ENCODE measurements around the gene TTC34.

TTC34 gene

GRCh38 chr1:2840036-2840809 lies 38.7 kb upstream of the TTC34 start:
- DNase-seq (ENCODE audit: extremely low spot score), result no peak
- CTCF ChIA-PET, result no interaction called here
- TF ChIP-seq NFRKB (IDR thresholded peaks at IDR 0.05), result no peak
- no peak for TF ChIP-seq SUZ12 (IDR thresholded peaks at IDR 0.05)
- TF ChIP-seq FOXA1 (IDR thresholded peaks at IDR 0.05), result no peak
- TF ChIP-seq BHLHE40 (IDR thresholded peaks at IDR 0.05; ENCODE audit: borderline replicate concordance), result no peak
- TF ChIP-seq PKNOX1 (IDR thresholded peaks at IDR 0.05), result no peak
- TF ChIP-seq L3MBTL2 (conservative IDR thresholded peaks at IDR 0.05), result no peak
- no peak for TF ChIP-seq HDGF (IDR thresholded peaks at IDR 0.05; ENCODE audit: borderline replicate concordance)
- no peak for TF ChIP-seq SP1 (IDR thresholded peaks at IDR 0.05)
- no peak for TF ChIP-seq FOXM1 (IDR thresholded peaks at IDR 0.05; ENCODE audit: borderline replicate concordance)
- TF ChIP-seq CTBP1 (IDR thresholded peaks at IDR 0.05; ENCODE audit: borderline replicate concordance), result no peak
- TF ChIP-seq ELF4 (IDR thresholded peaks at IDR 0.05), result no peak
- no peak for TF ChIP-seq ARNT (IDR thresholded peaks at IDR 0.05)
- TF ChIP-seq TARDBP (IDR thresholded peaks at IDR 0.05), result no peak
- TF ChIP-seq FOXK2 (IDR thresholded peaks at IDR 0.05), result no peak
- TF ChIP-seq LEF1 (IDR thresholded peaks at IDR 0.05; ENCODE audit: borderline replicate concordance), result no peak
- no peak for TF ChIP-seq ZNF384 (IDR thresholded peaks at IDR 0.05)
- POLR2A ChIA-PET, result no interaction called here

- no peak for DNase-seq (ENCODE audit: extremely low spot score)
- CTCF ChIA-PET, result no interaction called here
- POLR2A ChIA-PET, result no interaction called here
- TF ChIP-seq TARDBP (IDR thresholded peaks at IDR 0.05) (no peak), SP1 (IDR thresholded peaks at IDR 0.05) (no peak), BHLHE40 (IDR thresholded peaks at IDR 0.05; ENCODE audit: borderline replicate concordance) (no peak), ELF4 (IDR thresholded peaks at IDR 0.05) (no peak), ZNF384 (IDR thresholded peaks at IDR 0.05) (no peak), SUZ12 (IDR thresholded peaks at IDR 0.05) (no peak), FOXM1 (IDR thresholded peaks at IDR 0.05; ENCODE audit: borderline replicate concordance) (no peak)
These were observed 36.3 kb upstream of the TTC34 start for GRCh38 chr1:2837823-2838222.

GRCh38 chr1:2837316-2837715 lies 35.8 kb upstream of the TTC34 start:
- CTCF ChIA-PET, result no interaction called here
- TF ChIP-seq TARDBP (IDR thresholded peaks at IDR 0.05) (no peak), SP1 (IDR thresholded peaks at IDR 0.05) (no peak), L3MBTL2 (conservative IDR thresholded peaks at IDR 0.05) (no peak), NFRKB (IDR thresholded peaks at IDR 0.05) (no peak), ELF4 (IDR thresholded peaks at IDR 0.05) (no peak), CTBP1 (IDR thresholded peaks at IDR 0.05; ENCODE audit: borderline replicate concordance) (no peak), PKNOX1 (IDR thresholded peaks at IDR 0.05) (no peak), FOXA1 (IDR thresholded peaks at IDR 0.05) (no peak), ZNF384 (IDR thresholded peaks at IDR 0.05) (no peak), ARNT (IDR thresholded peaks at IDR 0.05) (no peak), SUZ12 (IDR thresholded peaks at IDR 0.05) (no peak), BHLHE40 (IDR thresholded peaks at IDR 0.05; ENCODE audit: borderline replicate concordance) (no peak), LEF1 (IDR thresholded peaks at IDR 0.05; ENCODE audit: borderline replicate concordance) (no peak), FOXK2 (IDR thresholded peaks at IDR 0.05) (no peak), HDGF (IDR thresholded peaks at IDR 0.05; ENCODE audit: borderline replicate concordance) (no peak), FOXM1 (IDR thresholded peaks at IDR 0.05; ENCODE audit: borderline replicate concordance) (no peak)
- no peak for DNase-seq (ENCODE audit: extremely low spot score)
- POLR2A ChIA-PET, result no interaction called here

- no peak for DNase-seq (ENCODE audit: extremely low spot score)
- ChIA-PET POLR2A (no interaction called here), CTCF (no interaction called here)
- TF ChIP-seq ARNT (IDR thresholded peaks at IDR 0.05), result no peak
These were observed 35.0 kb upstream of the TTC34 start for GRCh38 chr1:2836333-2836970.

GRCh38 chr1:2835650-2836159 lies 34.2 kb upstream of the TTC34 start:
- ChIA-PET CTCF (no interaction called here), POLR2A (no interaction called here)
- no peak for DNase-seq (ENCODE audit: extremely low spot score)
- TF ChIP-seq CTBP1 (IDR thresholded peaks at IDR 0.05; ENCODE audit: borderline replicate concordance) (no peak), PKNOX1 (IDR thresholded peaks at IDR 0.05) (no peak), FOXK2 (IDR thresholded peaks at IDR 0.05) (no peak), ZNF384 (IDR thresholded peaks at IDR 0.05) (no peak), FOXA1 (IDR thresholded peaks at IDR 0.05) (no peak), SP1 (IDR thresholded peaks at IDR 0.05) (no peak)

- TF ChIP-seq PKNOX1 (IDR thresholded peaks at IDR 0.05), result no peak
- no peak for TF ChIP-seq CTBP1 (IDR thresholded peaks at IDR 0.05; ENCODE audit: borderline replicate concordance)
- TF ChIP-seq SP1 (IDR thresholded peaks at IDR 0.05), result no peak
- TF ChIP-seq ZNF384 (IDR thresholded peaks at IDR 0.05), result no peak
- TF ChIP-seq SUZ12 (IDR thresholded peaks at IDR 0.05), result no peak
- TF ChIP-seq FOXK2 (IDR thresholded peaks at IDR 0.05), result no peak
- TF ChIP-seq BHLHE40 (IDR thresholded peaks at IDR 0.05; ENCODE audit: borderline replicate concordance), result no peak
- TF ChIP-seq TARDBP (IDR thresholded peaks at IDR 0.05), result no peak
- no peak for TF ChIP-seq HDGF (IDR thresholded peaks at IDR 0.05; ENCODE audit: borderline replicate concordance)
- TF ChIP-seq NFRKB (IDR thresholded peaks at IDR 0.05), result no peak
- no peak for TF ChIP-seq LEF1 (IDR thresholded peaks at IDR 0.05; ENCODE audit: borderline replicate concordance)
- TF ChIP-seq ARNT (IDR thresholded peaks at IDR 0.05), result no peak
- no peak for TF ChIP-seq FOXM1 (IDR thresholded peaks at IDR 0.05; ENCODE audit: borderline replicate concordance)
- no peak for TF ChIP-seq FOXA1 (IDR thresholded peaks at IDR 0.05)
- no peak for TF ChIP-seq ELF4 (IDR thresholded peaks at IDR 0.05)
- no peak for TF ChIP-seq L3MBTL2 (conservative IDR thresholded peaks at IDR 0.05)
- ChIA-PET POLR2A (no interaction called here), CTCF (no interaction called here)
- DNase-seq (ENCODE audit: extremely low spot score), result no peak
These were observed 33.5 kb upstream of the TTC34 start for GRCh38 chr1:2834741-2835564.

Measured in HEK293T (cell line).